ENCODE measurements around the gene NANS. TPM values are rescaled to one million over a fixed set of nuclear protein-coding genes. Genes with fewer than 3 reads are reported as not detected.
"Not testable (repeated sequence)": the region's sequence is repeated elsewhere in the genome, so short reads cannot be mapped to it uniquely, and the experiment has no call there.

Gene NANS
- total RNA-seq, 4 donors from 2014 or later = 35.2 to 74.4 (median 44.6) TPM

DNA sequence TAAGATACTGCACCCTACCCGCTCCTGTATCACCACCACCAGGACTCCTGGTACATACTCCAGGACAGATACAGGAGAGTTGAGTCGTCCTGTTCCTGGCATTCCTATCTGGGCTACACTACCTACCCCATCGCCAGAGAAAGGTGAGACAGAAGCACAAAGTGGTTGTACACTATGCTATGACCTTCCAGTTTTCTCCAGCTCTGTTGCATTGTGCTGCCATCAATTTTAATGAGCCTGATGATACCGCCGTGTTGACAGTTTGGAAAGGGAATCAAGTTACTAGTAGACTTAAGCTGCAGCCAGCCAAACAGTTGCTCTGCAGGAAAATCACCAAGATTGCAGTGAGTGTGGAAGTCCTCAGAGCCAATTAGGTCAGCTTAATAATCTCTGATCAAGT lies 38.2 kb upstream of the NANS start:
- no peaks in the 10 kb centered on the region for H3K27me3 ChIP-seq
- H3K9me3 ChIP-seq = no peaks in the 10 kb centered on the region
- TF ChIP-seq POLR2A (IDR thresholded peaks at IDR 0.05) (no peak), EP300 (IDR thresholded peaks at IDR 0.05) (no peak)
- TF ChIP-seq, protein P1, sequence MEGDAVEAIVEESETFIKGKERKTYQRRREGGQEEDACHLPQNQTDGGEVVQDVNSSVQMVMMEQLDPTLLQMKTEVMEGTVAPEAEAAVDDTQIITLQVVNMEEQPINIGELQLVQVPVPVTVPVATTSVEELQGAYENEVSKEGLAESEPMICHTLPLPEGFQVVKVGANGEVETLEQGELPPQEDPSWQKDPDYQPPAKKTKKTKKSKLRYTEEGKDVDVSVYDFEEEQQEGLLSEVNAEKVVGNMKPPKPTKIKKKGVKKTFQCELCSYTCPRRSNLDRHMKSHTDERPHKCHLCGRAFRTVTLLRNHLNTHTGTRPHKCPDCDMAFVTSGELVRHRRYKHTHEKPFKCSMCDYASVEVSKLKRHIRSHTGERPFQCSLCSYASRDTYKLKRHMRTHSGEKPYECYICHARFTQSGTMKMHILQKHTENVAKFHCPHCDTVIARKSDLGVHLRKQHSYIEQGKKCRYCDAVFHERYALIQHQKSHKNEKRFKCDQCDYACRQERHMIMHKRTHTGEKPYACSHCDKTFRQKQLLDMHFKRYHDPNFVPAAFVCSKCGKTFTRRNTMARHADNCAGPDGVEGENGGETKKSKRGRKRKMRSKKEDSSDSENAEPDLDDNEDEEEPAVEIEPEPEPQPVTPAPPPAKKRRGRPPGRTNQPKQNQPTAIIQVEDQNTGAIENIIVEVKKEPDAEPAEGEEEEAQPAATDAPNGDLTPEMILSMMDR (IDR thresholded peaks at IDR 0.05) = no peak
- no peak overlapping the region for H3K27ac ChIP-seq
- H3K4me1 ChIP-seq = no peaks in the 10 kb centered on the region
- WGBS, 2 donors = 83% methylated on average over 5 of the region's 5 CpGs
- no peak for DNase-seq (ENCODE audit: low spot score in 2 of 2)
- no peak overlapping the region for H3K4me3 ChIP-seq
- peaks cover 3 to 88% (median 16%) of the 10 kb centered on the region in 3 donors for H3K36me3 ChIP-seq

DNA sequence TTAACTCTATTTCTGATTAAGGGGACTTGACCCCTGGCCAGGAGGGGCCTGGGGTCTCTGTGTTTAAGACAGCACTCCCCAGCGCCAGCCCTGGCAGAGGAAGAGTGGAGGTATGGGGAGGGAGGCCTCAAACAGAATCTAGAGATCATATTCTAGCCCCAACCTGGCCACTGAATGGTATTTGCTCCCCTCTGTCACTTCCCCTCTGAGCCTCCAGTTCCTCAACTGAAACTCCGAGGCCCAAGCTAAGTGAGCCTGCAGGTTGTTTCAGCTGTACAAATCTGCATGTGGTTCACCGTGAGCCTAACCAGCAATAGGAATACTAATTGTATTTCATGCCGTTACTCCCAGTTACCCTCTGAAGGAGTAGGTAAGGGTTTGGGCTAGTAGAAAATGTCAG lies 37.4 kb upstream of the NANS start:
- Histone ChIP-seq H3K36me3 (peaks cover 3 to 80% (median 11%) of the 10 kb centered on the region in 3 donors), H3K9me3 (no peaks in the 10 kb centered on the region), H3K4me3 (no peak overlapping the region), H3K4me1 (no peaks in the 10 kb centered on the region), H3K27ac (no peak overlapping the region), H3K27me3 (no peaks in the 10 kb centered on the region)
- 81 to 86% methylated on average over 4 of the region's 4 CpGs for WGBS, 2 donors
- TF ChIP-seq, protein P1 (IDR thresholded peaks at IDR 0.05) = no peak
- no peak for TF ChIP-seq POLR2A (IDR thresholded peaks at IDR 0.05)
- TF ChIP-seq EP300 (IDR thresholded peaks at IDR 0.05) = no peak
- no peak for DNase-seq (ENCODE audit: low spot score in 2 of 2)

DNA sequence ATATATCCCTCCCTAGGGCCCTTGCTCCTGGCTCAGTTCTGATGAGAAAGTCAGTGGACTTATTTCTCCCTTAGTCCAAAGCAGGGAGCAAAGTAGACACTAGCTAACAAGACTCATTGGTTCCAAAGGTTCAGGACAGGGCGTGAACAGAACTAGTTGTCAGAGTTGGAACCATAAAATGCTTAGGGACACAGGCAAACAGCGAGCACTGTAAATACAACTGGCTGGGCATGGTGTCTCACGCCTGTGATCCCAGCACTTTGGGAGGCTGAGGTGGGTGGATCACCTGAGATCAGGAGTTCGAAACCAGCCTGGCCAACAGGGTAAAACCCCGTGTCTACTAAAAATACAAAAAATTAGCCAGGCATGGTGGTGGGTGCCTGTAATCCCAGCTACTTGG lies 36.7 kb upstream of the NANS start:
- not testable (repeated sequence) for H3K4me3 ChIP-seq; H3K4me1 ChIP-seq; H3K27ac ChIP-seq; DNase-seq (ENCODE audit: low spot score in 2 of 2); H3K9me3 ChIP-seq; H3K27me3 ChIP-seq
- 77 to 79% methylated on average over 5 of the region's 5 CpGs for WGBS, 2 donors
- peaks cover 3 to 72% (median 11%) of the 10 kb centered on the region in 3 donors for H3K36me3 ChIP-seq

DNA sequence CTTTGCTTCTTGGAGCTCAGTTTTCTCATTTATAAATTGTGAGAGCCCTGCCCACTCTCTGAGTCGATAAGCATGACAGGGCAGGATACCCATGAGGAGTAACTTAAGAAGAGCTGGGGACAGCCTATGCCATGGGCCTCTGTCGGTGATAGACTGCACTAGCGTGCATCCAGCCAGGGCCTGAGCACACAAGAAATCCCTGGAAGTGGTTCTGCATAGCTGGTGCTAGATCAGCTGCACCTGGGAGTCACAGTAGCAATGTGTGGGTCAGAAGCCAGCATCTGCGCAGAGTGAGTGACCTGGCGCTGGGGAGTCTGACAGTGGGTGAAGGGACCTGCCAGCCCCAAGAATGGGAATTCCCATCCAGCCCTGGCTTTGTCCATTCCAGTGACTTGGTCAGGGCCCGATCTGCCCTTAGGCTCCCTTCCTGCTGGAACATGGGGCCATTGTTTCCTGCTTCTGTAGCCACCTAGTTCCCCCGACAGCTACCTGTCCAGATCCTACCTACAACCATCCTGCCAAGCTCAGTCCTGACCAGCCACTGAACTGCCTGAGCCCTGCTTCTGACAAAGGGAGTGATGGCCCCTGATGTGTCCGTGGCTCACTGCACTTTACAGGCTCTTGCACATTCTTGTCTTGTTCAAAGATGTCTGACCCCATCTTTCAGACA lies 35.9 kb upstream of the NANS start:
- no peak for DNase-seq (ENCODE audit: low spot score in 2 of 2)
- Histone ChIP-seq H3K27ac (no peak overlapping the region), H3K9me3 (no peaks in the 10 kb centered on the region), H3K4me3 (no peak overlapping the region), H3K4me1 (no peaks in the 10 kb centered on the region), H3K27me3 (no peaks in the 10 kb centered on the region), H3K36me3 (peaks cover 3 to 65% (median 11%) of the 10 kb centered on the region in 3 donors)
- TF ChIP-seq, protein P1 (IDR thresholded peaks at IDR 0.05) = no peak
- TF ChIP-seq POLR2A (IDR thresholded peaks at IDR 0.05) (no peak), EP300 (IDR thresholded peaks at IDR 0.05) (no peak)
- WGBS, 2 donors = 90% methylated on average over 8 of the region's 8 CpGs

DNA sequence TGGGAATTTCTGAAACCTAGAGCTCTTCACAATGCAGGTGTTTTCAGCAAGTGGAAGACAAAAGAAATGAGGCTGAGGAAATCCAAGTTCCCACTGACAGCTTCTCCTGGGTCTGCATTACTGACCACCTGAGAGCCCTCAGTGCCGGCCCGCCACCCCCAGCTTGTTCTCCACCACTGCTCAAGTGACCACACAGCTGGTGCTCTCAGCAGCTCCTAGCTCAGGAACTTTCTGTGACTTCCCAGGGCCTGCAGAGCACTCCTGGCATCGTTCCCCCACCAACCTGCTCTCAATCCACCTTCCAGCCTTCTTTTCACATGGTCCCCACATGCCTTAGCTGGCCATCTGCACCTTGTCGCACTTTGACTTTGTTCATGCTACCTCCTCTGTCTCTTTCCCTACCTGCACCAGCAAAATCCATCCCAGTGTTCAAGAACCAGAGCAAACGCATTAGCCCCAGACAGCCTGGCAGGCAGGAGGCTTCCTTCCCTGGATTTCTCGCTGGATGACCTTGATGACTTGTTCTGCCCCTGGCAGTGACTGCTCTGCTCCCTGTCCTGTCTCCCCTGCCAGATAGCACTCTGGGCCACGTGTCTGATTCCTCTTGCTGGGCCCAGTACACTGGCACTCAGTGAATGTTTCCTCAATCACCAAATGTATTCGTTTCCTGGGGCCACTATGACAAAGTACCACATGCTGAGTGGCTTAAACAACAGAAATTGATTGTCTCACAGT lies 35.1 kb upstream of the NANS start:
- H3K36me3 ChIP-seq = peaks cover 0 to 56% (median 11%) of the 10 kb centered on the region in 3 donors
- H3K9me3 ChIP-seq = no peaks in the 10 kb centered on the region
- TF ChIP-seq, protein P1 (IDR thresholded peaks at IDR 0.05) = no peak
- no peak for TF ChIP-seq EP300 (IDR thresholded peaks at IDR 0.05)
- no peak for TF ChIP-seq POLR2A (IDR thresholded peaks at IDR 0.05)
- no peak overlapping the region for H3K4me3 ChIP-seq
- H3K4me1 ChIP-seq = no peaks in the 10 kb centered on the region
- DNase-seq (ENCODE audit: low spot score in 2 of 2) = no peak
- no peaks in the 10 kb centered on the region for H3K27me3 ChIP-seq
- WGBS, 2 donors = 82 to 84% methylated on average over 8 of the region's 8 CpGs
- H3K27ac ChIP-seq = no peak overlapping the region

Data from tibial nerve (tissue), 4 donors.